Stomach (tissue), 4 donors: ENCODE results near the gene GALNT17.

Source experiments
- EP300 ChIP-seq: sonication (generic); formaldehyde crosslinking; IDR thresholded peaks from one replicate; pipeline ENCODE4 v1.6.1; 2017; ENCODE audit warnings: antibody characterized with exemption
- POLR2A ChIP-seq, 4 donors: fragments of 450-650 bp; IDR thresholded peaks; one replicate each; pipeline ENCODE4 v1.6.1; 2016; ENCODE audit warnings: antibody characterized with exemption in 4 of 4, control low read depth in 2 of 4, mild to moderate bottlenecking in 1 of 4, moderate library complexity in 1 of 4
- POLR2AphosphoS5 ChIP-seq, 3 donors: sonication (generic); formaldehyde crosslinking; IDR thresholded peaks; one replicate each; pipeline ENCODE4 v1.6.1; 2016; ENCODE audit warnings: antibody characterized with exemption in 3 of 3
- TF ChIP-seq, protein P1 (sequence below), 7 experiments: fragments of 450-650 bp in 4 of 7; fragments of 200-600 bp in 3 of 7; sonication (generic) in 3 of 7; IDR thresholded peaks; one replicate each; pipeline ENCODE4 v1.5.1; 2016 to 2019; ENCODE audit warnings: antibody characterized with exemption in 7 of 7, control low read depth in 2 of 7, mild to moderate bottlenecking in 1 of 7

DNA sequence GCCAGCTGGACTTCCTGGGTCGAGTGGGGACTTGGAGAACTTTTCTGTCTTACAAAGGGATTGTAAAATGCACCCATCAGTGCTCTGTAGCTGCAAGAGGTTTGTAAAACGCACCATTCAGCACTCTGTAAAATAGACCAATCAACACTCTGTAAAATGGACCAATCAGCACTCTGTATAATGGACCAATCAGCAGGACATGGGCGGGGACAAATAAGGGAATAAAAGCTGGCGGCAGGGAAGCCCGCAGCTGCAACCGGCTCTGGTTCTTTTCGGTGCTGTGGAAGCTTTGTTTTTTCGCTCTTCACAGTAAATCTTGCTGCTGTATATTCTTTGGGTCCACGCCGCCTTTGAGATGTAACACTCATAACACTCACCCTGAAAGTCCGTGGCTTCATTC lies 151.9 kb downstream of the GALNT17 start:
- no peak for TF ChIP-seq POLR2A (IDR thresholded peaks at IDR 0.05)
- TF ChIP-seq, protein P1, sequence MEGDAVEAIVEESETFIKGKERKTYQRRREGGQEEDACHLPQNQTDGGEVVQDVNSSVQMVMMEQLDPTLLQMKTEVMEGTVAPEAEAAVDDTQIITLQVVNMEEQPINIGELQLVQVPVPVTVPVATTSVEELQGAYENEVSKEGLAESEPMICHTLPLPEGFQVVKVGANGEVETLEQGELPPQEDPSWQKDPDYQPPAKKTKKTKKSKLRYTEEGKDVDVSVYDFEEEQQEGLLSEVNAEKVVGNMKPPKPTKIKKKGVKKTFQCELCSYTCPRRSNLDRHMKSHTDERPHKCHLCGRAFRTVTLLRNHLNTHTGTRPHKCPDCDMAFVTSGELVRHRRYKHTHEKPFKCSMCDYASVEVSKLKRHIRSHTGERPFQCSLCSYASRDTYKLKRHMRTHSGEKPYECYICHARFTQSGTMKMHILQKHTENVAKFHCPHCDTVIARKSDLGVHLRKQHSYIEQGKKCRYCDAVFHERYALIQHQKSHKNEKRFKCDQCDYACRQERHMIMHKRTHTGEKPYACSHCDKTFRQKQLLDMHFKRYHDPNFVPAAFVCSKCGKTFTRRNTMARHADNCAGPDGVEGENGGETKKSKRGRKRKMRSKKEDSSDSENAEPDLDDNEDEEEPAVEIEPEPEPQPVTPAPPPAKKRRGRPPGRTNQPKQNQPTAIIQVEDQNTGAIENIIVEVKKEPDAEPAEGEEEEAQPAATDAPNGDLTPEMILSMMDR (IDR thresholded peaks at IDR 0.05): no peak
- no peak for TF ChIP-seq POLR2AphosphoS5 (IDR thresholded peaks at IDR 0.05)
- TF ChIP-seq EP300: no peak
